ENCODE measurements around the gene MYH8.

DNA sequence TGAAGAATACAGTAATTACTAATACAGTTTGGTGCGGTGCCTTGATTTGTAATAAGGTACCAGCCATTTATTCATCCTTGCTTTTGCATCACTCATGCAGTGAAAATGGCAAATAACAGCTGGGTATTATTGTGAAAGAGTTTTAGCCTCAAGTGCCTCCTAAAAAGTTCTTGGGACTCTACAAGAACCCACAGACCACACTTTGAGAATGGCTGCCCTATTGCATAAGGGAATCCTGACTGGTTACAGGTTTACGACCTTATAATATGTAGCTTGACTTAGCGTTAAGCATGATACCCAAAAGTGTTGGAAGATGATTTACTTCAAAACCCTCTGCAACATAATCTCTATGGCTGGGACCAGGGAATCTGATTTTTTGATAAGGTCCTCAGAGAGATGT, 53.2 kb downstream of the MYH8 start:
- TF ChIP-seq BCL6 (CRISPR knock-in tag; IDR thresholded peaks at IDR 0.05) (no peak), MTA3 (CRISPR knock-in tag; IDR thresholded peaks at IDR 0.05) (no peak), ATF1 (CRISPR knock-in tag; IDR thresholded peaks at IDR 0.05) (no peak), CHD4 (IDR thresholded peaks at IDR 0.05; ENCODE audit: borderline replicate concordance, low read length) (no peak), TP53 (CRISPR knock-in tag; conservative IDR thresholded peaks at IDR 0.05) (no peak), POLR2A (IDR thresholded peaks at IDR 0.05; ENCODE audit: insufficient read depth in 1 of 2, low read depth in 2 of 2, low read length in 2 of 2) (no peak)
- TF ChIP-seq, protein P1, sequence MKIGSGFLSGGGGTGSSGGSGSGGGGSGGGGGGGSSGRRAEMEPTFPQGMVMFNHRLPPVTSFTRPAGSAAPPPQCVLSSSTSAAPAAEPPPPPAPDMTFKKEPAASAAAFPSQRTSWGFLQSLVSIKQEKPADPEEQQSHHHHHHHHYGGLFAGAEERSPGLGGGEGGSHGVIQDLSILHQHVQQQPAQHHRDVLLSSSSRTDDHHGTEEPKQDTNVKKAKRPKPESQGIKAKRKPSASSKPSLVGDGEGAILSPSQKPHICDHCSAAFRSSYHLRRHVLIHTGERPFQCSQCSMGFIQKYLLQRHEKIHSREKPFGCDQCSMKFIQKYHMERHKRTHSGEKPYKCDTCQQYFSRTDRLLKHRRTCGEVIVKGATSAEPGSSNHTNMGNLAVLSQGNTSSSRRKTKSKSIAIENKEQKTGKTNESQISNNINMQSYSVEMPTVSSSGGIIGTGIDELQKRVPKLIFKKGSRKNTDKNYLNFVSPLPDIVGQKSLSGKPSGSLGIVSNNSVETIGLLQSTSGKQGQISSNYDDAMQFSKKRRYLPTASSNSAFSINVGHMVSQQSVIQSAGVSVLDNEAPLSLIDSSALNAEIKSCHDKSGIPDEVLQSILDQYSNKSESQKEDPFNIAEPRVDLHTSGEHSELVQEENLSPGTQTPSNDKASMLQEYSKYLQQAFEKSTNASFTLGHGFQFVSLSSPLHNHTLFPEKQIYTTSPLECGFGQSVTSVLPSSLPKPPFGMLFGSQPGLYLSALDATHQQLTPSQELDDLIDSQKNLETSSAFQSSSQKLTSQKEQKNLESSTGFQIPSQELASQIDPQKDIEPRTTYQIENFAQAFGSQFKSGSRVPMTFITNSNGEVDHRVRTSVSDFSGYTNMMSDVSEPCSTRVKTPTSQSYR (CRISPR knock-in tag; IDR thresholded peaks at IDR 0.05; ENCODE audit: borderline replicate concordance) = no peak
- TF ChIP-seq, protein P2, sequence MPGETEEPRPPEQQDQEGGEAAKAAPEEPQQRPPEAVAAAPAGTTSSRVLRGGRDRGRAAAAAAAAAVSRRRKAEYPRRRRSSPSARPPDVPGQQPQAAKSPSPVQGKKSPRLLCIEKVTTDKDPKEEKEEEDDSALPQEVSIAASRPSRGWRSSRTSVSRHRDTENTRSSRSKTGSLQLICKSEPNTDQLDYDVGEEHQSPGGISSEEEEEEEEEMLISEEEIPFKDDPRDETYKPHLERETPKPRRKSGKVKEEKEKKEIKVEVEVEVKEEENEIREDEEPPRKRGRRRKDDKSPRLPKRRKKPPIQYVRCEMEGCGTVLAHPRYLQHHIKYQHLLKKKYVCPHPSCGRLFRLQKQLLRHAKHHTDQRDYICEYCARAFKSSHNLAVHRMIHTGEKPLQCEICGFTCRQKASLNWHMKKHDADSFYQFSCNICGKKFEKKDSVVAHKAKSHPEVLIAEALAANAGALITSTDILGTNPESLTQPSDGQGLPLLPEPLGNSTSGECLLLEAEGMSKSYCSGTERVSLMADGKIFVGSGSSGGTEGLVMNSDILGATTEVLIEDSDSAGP (CRISPR knock-in tag; IDR thresholded peaks at IDR 0.05; ENCODE audit: borderline replicate concordance) = no peak

Data from HepG2 (cell line).